Right atrium auricular region (tissue), 2 donors: ENCODE results near the gene BNIP3. TPM values are rescaled to one million over a fixed set of nuclear protein-coding genes. Genes with fewer than 3 reads are reported as not detected.

Source experiments
- DNase-seq: peaks from one replicate; pipeline ENCODE4 v3.0.0-alpha.2; 2019; ENCODE audit warnings: low spot score
- H3K27ac ChIP-seq, 2 donors: fragments of 200-600 bp; sonication (generic); 1 replicate in 1 of 2; 2 replicates in 1 of 2; pipeline ENCODE4 v1.5.1; 2016 to 2019
- H3K27me3 ChIP-seq, 2 donors: fragments of 200-600 bp; sonication (generic); one replicate each; pipeline versions ENCODE4 v1.5.1 to v1.6.0; 2017 to 2019
- H3K36me3 ChIP-seq: fragments of 200-600 bp; sonication (generic); one replicate; pipeline ENCODE4 v1.5.1; 2016
- H3K4me1 ChIP-seq, 2 donors: fragments of 200-600 bp; sonication (generic); one replicate each; pipeline versions ENCODE4 v1.5.1 to v1.6.0; 2017 to 2019
- H3K4me3 ChIP-seq, 2 donors: fragments of 200-600 bp; sonication (generic); 1 replicate in 1 of 2; 2 replicates in 1 of 2; pipeline ENCODE4 v1.5.1; 2017 to 2019; ENCODE audit warnings: mild to moderate bottlenecking in 1 of 2, moderate library complexity in 1 of 2
- H3K9me3 ChIP-seq, 2 donors: fragments of 200-600 bp; sonication (generic); one replicate each; pipeline ENCODE4 v1.5.1; 2019
- CTCF ChIP-seq, 2 donors: fragments of 200-600 bp; sonication (generic); IDR thresholded peaks; one replicate each; pipeline ENCODE4 v1.5.1; 2019; ENCODE audit warnings: antibody characterized with exemption in 2 of 2
- total RNA-seq, 2 donors: library from RNA; depleted of rRNA; stranded (reverse); fragments of >200 nt; gene quantifications; one replicate each; pipeline ENCODE4 v1.1.0, GENCODE V29; 2016

The BNIP3 gene
- total RNA-seq, 2 donors from 2014 or later: 187 to 189 TPM

- TF ChIP-seq CTCF (IDR thresholded peaks at IDR 0.05): no peak
- Histone ChIP-seq H3K36me3 (no peaks in the 10 kb centered on the region), H3K4me3 (no peak overlapping the region), H3K4me1 (peaks cover 0 to 10% of the 10 kb centered on the region in 2 donors), H3K9me3 (no peaks in the 10 kb centered on the region), H3K27me3 (no peaks in the 10 kb centered on the region), H3K27ac (no peak overlapping the region)
- DNase-seq: no peak
Observed at GRCh38 chr10:132022241-132022640, 40.5 kb upstream of the BNIP3 start.

- no peaks in the 10 kb centered on the region for H3K9me3 ChIP-seq
- H3K4me1 ChIP-seq: peaks cover 0 to 10% of the 10 kb centered on the region in 2 donors
- TF ChIP-seq CTCF (IDR thresholded peaks at IDR 0.05): no peak
- no peaks in the 10 kb centered on the region for H3K27me3 ChIP-seq
- no peak overlapping the region for H3K4me3 ChIP-seq
- H3K27ac ChIP-seq: no peak overlapping the region
- H3K36me3 ChIP-seq: no peaks in the 10 kb centered on the region
- no peak for DNase-seq
Observed at GRCh38 chr10:132021504-132022143, 39.9 kb upstream of the BNIP3 start.

- no peak overlapping the region for H3K27ac ChIP-seq
- no peak overlapping the region for H3K4me3 ChIP-seq
- DNase-seq: no peak
- no peaks in the 10 kb centered on the region for H3K36me3 ChIP-seq
- no peaks in the 10 kb centered on the region for H3K27me3 ChIP-seq
- H3K4me1 ChIP-seq: peaks cover 0 to 10% of the 10 kb centered on the region in 2 donors
- no peaks in the 10 kb centered on the region for H3K9me3 ChIP-seq
- no peak for TF ChIP-seq CTCF (IDR thresholded peaks at IDR 0.05)
Observed at GRCh38 chr10:132021046-132021445, 39.3 kb upstream of the BNIP3 start.

GRCh38 chr10:132020456-132020855 lies 38.7 kb upstream of the BNIP3 start:
- TF ChIP-seq CTCF (IDR thresholded peaks at IDR 0.05): no peak
- DNase-seq: no peak
- H3K27me3 ChIP-seq: no peaks in the 10 kb centered on the region
- H3K4me3 ChIP-seq: no peak overlapping the region
- peaks cover 0 to 10% of the 10 kb centered on the region in 2 donors for H3K4me1 ChIP-seq
- H3K27ac ChIP-seq: no peak overlapping the region
- H3K9me3 ChIP-seq: no peaks in the 10 kb centered on the region
- H3K36me3 ChIP-seq: no peaks in the 10 kb centered on the region

- H3K9me3 ChIP-seq: no peaks in the 10 kb centered on the region
- peaks cover 0 to 10% of the 10 kb centered on the region in 2 donors for H3K4me1 ChIP-seq
- H3K27ac ChIP-seq: no peak overlapping the region
- H3K27me3 ChIP-seq: no peaks in the 10 kb centered on the region
- no peak for TF ChIP-seq CTCF (IDR thresholded peaks at IDR 0.05)
- no peaks in the 10 kb centered on the region for H3K36me3 ChIP-seq
- no peak for DNase-seq
- H3K4me3 ChIP-seq: no peak overlapping the region
Observed at GRCh38 chr10:132019366-132019765, 37.6 kb upstream of the BNIP3 start.

- no peaks in the 10 kb centered on the region for H3K36me3 ChIP-seq
- no peak overlapping the region for H3K27ac ChIP-seq
- no peaks in the 10 kb centered on the region for H3K9me3 ChIP-seq
- no peak overlapping the region for H3K4me3 ChIP-seq
- H3K27me3 ChIP-seq: no peaks in the 10 kb centered on the region
- DNase-seq: no peak
- no peak for TF ChIP-seq CTCF (IDR thresholded peaks at IDR 0.05)
- peaks cover 0 to 6% of the 10 kb centered on the region in 2 donors for H3K4me1 ChIP-seq
Observed at GRCh38 chr10:132018446-132018845, 36.7 kb upstream of the BNIP3 start.
